IPS-18a (cell line): ENCODE data around the gene MYBPC3.

ENCODE experiments used
- H3K27ac ChIP-seq: one replicate; pipeline ENCODE4 v1.5.1; 2013; ENCODE audit warnings: low read length
- H3K27me3 ChIP-seq: one replicate; pipeline ENCODE4 v1.6.1; 2013; ENCODE audit warnings: mild to moderate bottlenecking, low read length; ENCODE audit not compliant: control insufficient read depth, insufficient read depth
- H3K36me3 ChIP-seq: one replicate; pipeline ENCODE4 v1.6.1; 2013; ENCODE audit warnings: low read depth, low read length; ENCODE audit not compliant: control insufficient read depth
- H3K4me1 ChIP-seq: one replicate; pipeline ENCODE4 v1.6.1; 2013; ENCODE audit warnings: low read depth, low read length; ENCODE audit not compliant: control insufficient read depth
- H3K4me3 ChIP-seq: one replicate; pipeline ENCODE4 v1.5.1; 2013; ENCODE audit warnings: low read length
- H3K9ac ChIP-seq: one replicate; pipeline ENCODE4 v1.6.1; 2013; ENCODE audit warnings: mild to moderate bottlenecking, low read length, moderate library complexity
- H3K9me3 ChIP-seq: one replicate; pipeline ENCODE4 v1.6.1; 2013; ENCODE audit warnings: low read depth, low read length; ENCODE audit not compliant: control insufficient read depth

Gene MYBPC3

GRCh38 chr11:47354913-47355282 is 2.4 kb upstream of the MYBPC3 start:
- H3K4me3 ChIP-seq, result peak overlapping the region; percentile 46
- H3K27ac ChIP-seq, result no peak overlapping the region
- no peaks in the 10 kb centered on the region for H3K36me3 ChIP-seq
- no peaks in the 10 kb centered on the region for H3K9me3 ChIP-seq
- H3K9ac ChIP-seq, result peak overlapping the region; percentile 22
- H3K4me1 ChIP-seq, result no peaks in the 10 kb centered on the region
- no peaks in the 10 kb centered on the region for H3K27me3 ChIP-seq

- Histone ChIP-seq H3K4me3 (peak overlapping the region; percentile 46), H3K4me1 (no peaks in the 10 kb centered on the region)
Measured at GRCh38 chr11:47353978-47354774, 1.7 kb upstream of the MYBPC3 start.

GRCh38 chr11:47351156-47352126 is 1.1 kb downstream of the MYBPC3 start:
- Histone ChIP-seq H3K4me3 (no peak overlapping the region), H3K4me1 (no peaks in the 10 kb centered on the region), H3K9me3 (no peaks in the 10 kb centered on the region), H3K27ac (no peak overlapping the region), H3K27me3 (no peaks in the 10 kb centered on the region), H3K9ac (no peak overlapping the region), H3K36me3 (no peaks in the 10 kb centered on the region)

More at GRCh38 chr11:47353978-47354774, 1.7 kb upstream of the MYBPC3 start:
- no peak overlapping the region for H3K27ac ChIP-seq
- H3K9ac ChIP-seq, result no peak overlapping the region
- no peaks in the 10 kb centered on the region for H3K27me3 ChIP-seq
- no peaks in the 10 kb centered on the region for H3K36me3 ChIP-seq
- no peaks in the 10 kb centered on the region for H3K9me3 ChIP-seq

GRCh38 chr11:47350315-47350714 is 2.2 kb downstream of the MYBPC3 start:
- Histone ChIP-seq H3K36me3 (no peaks in the 10 kb centered on the region), H3K27me3 (no peaks in the 10 kb centered on the region), H3K4me1 (no peaks in the 10 kb centered on the region), H3K9ac (no peak overlapping the region), H3K9me3 (no peaks in the 10 kb centered on the region), H3K27ac (no peak overlapping the region), H3K4me3 (no peak overlapping the region)

- no peaks in the 10 kb centered on the region for H3K36me3 ChIP-seq
- no peak overlapping the region for H3K9ac ChIP-seq
- H3K27me3 ChIP-seq, result no peaks in the 10 kb centered on the region
- H3K27ac ChIP-seq, result no peak overlapping the region
- H3K9me3 ChIP-seq, result no peaks in the 10 kb centered on the region
- H3K4me3 ChIP-seq, result no peak overlapping the region
- H3K4me1 ChIP-seq, result no peaks in the 10 kb centered on the region
Measured at GRCh38 chr11:47349521-47350095, 2.9 kb downstream of the MYBPC3 start.

- no peak overlapping the region for H3K4me3 ChIP-seq
- no peaks in the 10 kb centered on the region for H3K27me3 ChIP-seq
- no peak overlapping the region for H3K9ac ChIP-seq
- no peak overlapping the region for H3K27ac ChIP-seq
- H3K36me3 ChIP-seq, result no peaks in the 10 kb centered on the region
- no peaks in the 10 kb centered on the region for H3K9me3 ChIP-seq
- H3K4me1 ChIP-seq, result no peaks in the 10 kb centered on the region
Measured at GRCh38 chr11:47348859-47349258, 3.6 kb downstream of the MYBPC3 start.

GRCh38 chr11:47348131-47348802 is 4.2 kb downstream of the MYBPC3 start:
- no peak overlapping the region for H3K4me3 ChIP-seq
- no peaks in the 10 kb centered on the region for H3K4me1 ChIP-seq
- H3K9me3 ChIP-seq, result no peaks in the 10 kb centered on the region
- H3K9ac ChIP-seq, result no peak overlapping the region
- H3K36me3 ChIP-seq, result no peaks in the 10 kb centered on the region
- no peaks in the 10 kb centered on the region for H3K27me3 ChIP-seq
- no peak overlapping the region for H3K27ac ChIP-seq

- no peaks in the 10 kb centered on the region for H3K9me3 ChIP-seq
- H3K4me1 ChIP-seq, result no peaks in the 10 kb centered on the region
- H3K27me3 ChIP-seq, result no peaks in the 10 kb centered on the region
- H3K36me3 ChIP-seq, result no peaks in the 10 kb centered on the region
- H3K9ac ChIP-seq, result no peak overlapping the region
- H3K4me3 ChIP-seq, result no peak overlapping the region
- H3K27ac ChIP-seq, result no peak overlapping the region
Measured at GRCh38 chr11:47347137-47347536, 5.4 kb downstream of the MYBPC3 start.

- Histone ChIP-seq H3K9ac (no peak overlapping the region), H3K36me3 (no peaks in the 10 kb centered on the region), H3K9me3 (no peaks in the 10 kb centered on the region), H3K27me3 (no peaks in the 10 kb centered on the region), H3K4me3 (no peak overlapping the region), H3K27ac (no peak overlapping the region), H3K4me1 (no peaks in the 10 kb centered on the region)
Measured at GRCh38 chr11:47345890-47346563, 6.5 kb downstream of the MYBPC3 start.

GRCh38 chr11:47342854-47343253 is 9.6 kb downstream of the MYBPC3 start:
- Histone ChIP-seq H3K4me3 (no peak overlapping the region), H3K4me1 (no peaks in the 10 kb centered on the region), H3K27me3 (no peaks in the 10 kb centered on the region), H3K36me3 (no peaks in the 10 kb centered on the region), H3K27ac (no peak overlapping the region), H3K9ac (no peak overlapping the region), H3K9me3 (no peaks in the 10 kb centered on the region)
